SK-N-SH (cell line): Measurements from ENCODE around the gene ZNF319.

ENCODE experiments used
- EP300 ChIP-seq, 2 experiments: IDR thresholded peaks; 2 replicates each; pipeline versions ENCODE4 v1.4.0 to v1.6.1; 2012; ENCODE audit warnings: borderline replicate concordance in 1 of 2, low read depth in 1 of 2, low read length in 1 of 2
- JUND ChIP-seq: IDR thresholded peaks from 2 replicates; pipeline ENCODE4 v1.4.0; 2012
- POLR2AphosphoS5 ChIP-seq: IDR thresholded peaks from 2 replicates; pipeline ENCODE4 v1.6.1; 2012; ENCODE audit warnings: low read depth, low read length
- TEAD4 ChIP-seq: IDR thresholded peaks from 2 replicates; pipeline ENCODE4 v1.4.0; 2012; ENCODE audit warnings: mild to moderate bottlenecking, borderline replicate concordance; ENCODE audit not compliant: insufficient read depth
- TF ChIP-seq, protein P1 (sequence below): fragments of 200-600 bp; sonication (generic); IDR thresholded peaks from 2 replicates; pipeline ENCODE4 v1.6.1; 2017; ENCODE audit warnings: antibody characterized with exemption, mild to moderate bottlenecking, moderate library complexity

DNA sequence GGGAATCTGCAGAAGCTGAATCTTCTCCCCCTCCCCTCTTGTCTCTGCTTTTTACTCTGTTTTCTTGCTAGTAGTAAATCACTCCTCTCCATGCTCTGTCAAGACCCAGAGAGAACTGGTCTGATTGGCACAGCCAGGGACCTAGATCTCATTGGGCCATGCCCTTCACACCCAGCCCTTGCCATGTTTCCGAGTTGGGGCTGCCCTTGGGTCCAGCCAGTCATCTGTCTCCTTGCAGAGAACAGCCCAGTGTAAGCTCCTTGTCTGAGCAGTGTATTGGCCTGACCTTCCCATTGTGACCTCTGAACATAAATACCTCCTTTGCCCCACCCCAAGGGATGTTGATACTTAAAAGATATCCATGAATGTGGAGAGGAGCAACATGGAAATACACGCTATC is 28.9 kb upstream of the ZNF319 start:
- TF ChIP-seq, protein P1, sequence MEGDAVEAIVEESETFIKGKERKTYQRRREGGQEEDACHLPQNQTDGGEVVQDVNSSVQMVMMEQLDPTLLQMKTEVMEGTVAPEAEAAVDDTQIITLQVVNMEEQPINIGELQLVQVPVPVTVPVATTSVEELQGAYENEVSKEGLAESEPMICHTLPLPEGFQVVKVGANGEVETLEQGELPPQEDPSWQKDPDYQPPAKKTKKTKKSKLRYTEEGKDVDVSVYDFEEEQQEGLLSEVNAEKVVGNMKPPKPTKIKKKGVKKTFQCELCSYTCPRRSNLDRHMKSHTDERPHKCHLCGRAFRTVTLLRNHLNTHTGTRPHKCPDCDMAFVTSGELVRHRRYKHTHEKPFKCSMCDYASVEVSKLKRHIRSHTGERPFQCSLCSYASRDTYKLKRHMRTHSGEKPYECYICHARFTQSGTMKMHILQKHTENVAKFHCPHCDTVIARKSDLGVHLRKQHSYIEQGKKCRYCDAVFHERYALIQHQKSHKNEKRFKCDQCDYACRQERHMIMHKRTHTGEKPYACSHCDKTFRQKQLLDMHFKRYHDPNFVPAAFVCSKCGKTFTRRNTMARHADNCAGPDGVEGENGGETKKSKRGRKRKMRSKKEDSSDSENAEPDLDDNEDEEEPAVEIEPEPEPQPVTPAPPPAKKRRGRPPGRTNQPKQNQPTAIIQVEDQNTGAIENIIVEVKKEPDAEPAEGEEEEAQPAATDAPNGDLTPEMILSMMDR: no peak
- TF ChIP-seq EP300 (IDR thresholded peaks at IDR 0.05; ENCODE audit: borderline replicate concordance in 1 of 2, low read depth in 1 of 2, low read length in 1 of 2): no peak
- no peak for TF ChIP-seq POLR2AphosphoS5
- TF ChIP-seq JUND: no peak
- no peak for TF ChIP-seq TEAD4
